Fibroblast of mammary gland (primary cell): Measurements from ENCODE around the gene ZNF292.

ENCODE experiments used
- DNase-seq: peaks from one replicate; pipeline ENCODE4 v3.0.0-alpha.2; 2010; ENCODE audit warnings: low read depth
- H3K4me3 ChIP-seq: 2 replicates; pipeline ENCODE4 v1.5.1; 2011; ENCODE audit warnings: low read depth, mild to moderate bottlenecking, low read length, moderate library complexity; ENCODE audit not compliant: control insufficient read depth
- CTCF ChIP-seq: conservative IDR thresholded peaks from 2 replicates; pipeline ENCODE4 v1.5.1; 2011; ENCODE audit warnings: low read depth, low read length, inconsistent platforms; ENCODE audit not compliant: control insufficient read depth, insufficient read depth

The ZNF292 gene

GRCh38 chr6:87257046-87257445 is 101.7 kb downstream of the ZNF292 start:
- DNase-seq = no peak
- no peak overlapping the region for H3K4me3 ChIP-seq
- no peak for TF ChIP-seq CTCF

GRCh38 chr6:87257565-87257964 is 102.2 kb downstream of the ZNF292 start:
- no peak for DNase-seq
- TF ChIP-seq CTCF = no peak
- H3K4me3 ChIP-seq = no peak overlapping the region

GRCh38 chr6:87257975-87258374 is 102.6 kb downstream of the ZNF292 start:
- H3K4me3 ChIP-seq = no peak overlapping the region
- no peak for TF ChIP-seq CTCF
- DNase-seq = no peak

GRCh38 chr6:87259791-87260190 is 104.4 kb downstream of the ZNF292 start:
- no peak for DNase-seq
- no peak overlapping the region for H3K4me3 ChIP-seq
- TF ChIP-seq CTCF = no peak

GRCh38 chr6:87261534-87261933 is 106.2 kb downstream of the ZNF292 start:
- no peak overlapping the region for H3K4me3 ChIP-seq
- TF ChIP-seq CTCF = no peak
- DNase-seq = no peak

GRCh38 chr6:87264481-87264880 is 109.1 kb downstream of the ZNF292 start:
- TF ChIP-seq CTCF = no peak
- DNase-seq = no peak
- H3K4me3 ChIP-seq = no peak overlapping the region

GRCh38 chr6:87274660-87275274 is 119.4 kb downstream of the ZNF292 start:
- no peak for TF ChIP-seq CTCF
- peak; percentile 70 for DNase-seq
- no peak overlapping the region for H3K4me3 ChIP-seq
